HL-60 (cell line): ENCODE results near the gene NOG.

ENCODE experiments used
- DNase-seq, 2 experiments: peaks; one replicate each; pipeline ENCODE4 v3.0.0-alpha.2; 2010 to 2020; ENCODE audit warnings: low read depth in 1 of 2, low spot score in 1 of 2
- H3K27ac ChIP-seq: fragments of 250-450 bp; sonication (Bioruptor Pico); replicated peaks from 2 replicates; pipeline ENCODE4 v1.5.1; 2020; ENCODE audit warnings: mild to moderate bottlenecking, moderate library complexity
- H3K27me3 ChIP-seq: fragments of 250-450 bp; sonication (Bioruptor Pico); 2 replicates; pipeline ENCODE4 v1.5.1; 2021; ENCODE audit warnings: mild to moderate bottlenecking, moderate library complexity; ENCODE audit not compliant: insufficient read depth, poor library complexity, severe bottlenecking
- H3K4me3 ChIP-seq: replicated peaks from 2 replicates; pipeline ENCODE4 v1.5.1; 2011; ENCODE audit warnings: mild to moderate bottlenecking, control low read depth, low read length; ENCODE audit not compliant: insufficient read depth
- CTCF ChIP-seq: IDR thresholded peaks from one replicate; pipeline ENCODE4 v1.5.1; 2011; ENCODE audit warnings: low read length, control low read depth, inconsistent platforms; ENCODE audit not compliant: insufficient read depth
- GABPA ChIP-seq: IDR thresholded peaks from 2 replicates; pipeline ENCODE4 v1.6.1; 2012; ENCODE audit warnings: low read depth
- POLR2AphosphoS5 ChIP-seq: IDR thresholded peaks from 2 replicates; pipeline ENCODE4 v1.6.1; 2012; ENCODE audit warnings: low read depth
- REST ChIP-seq: IDR thresholded peaks from 2 replicates; pipeline ENCODE4 v1.6.1; 2012; ENCODE audit warnings: low read depth; ENCODE audit not compliant: insufficient replicate concordance
- SPI1 ChIP-seq: IDR thresholded peaks from 2 replicates; pipeline ENCODE4 v1.6.1; 2012; ENCODE audit warnings: low read depth, mild to moderate bottlenecking, borderline replicate concordance

The NOG gene

GRCh38 chr17:56596691-56597494, 3.4 kb downstream of the NOG start:
- Histone ChIP-seq H3K27me3 (peaks cover 22% of the 10 kb centered on the region), H3K27ac (no peak overlapping the region), H3K4me3 (peak overlapping the region; percentile 14)
- no peak for TF ChIP-seq SPI1
- TF ChIP-seq POLR2AphosphoS5: no peak
- no peak for TF ChIP-seq REST
- TF ChIP-seq CTCF: no peak
- no peak for TF ChIP-seq GABPA
- DNase-seq: no peak

DNA sequence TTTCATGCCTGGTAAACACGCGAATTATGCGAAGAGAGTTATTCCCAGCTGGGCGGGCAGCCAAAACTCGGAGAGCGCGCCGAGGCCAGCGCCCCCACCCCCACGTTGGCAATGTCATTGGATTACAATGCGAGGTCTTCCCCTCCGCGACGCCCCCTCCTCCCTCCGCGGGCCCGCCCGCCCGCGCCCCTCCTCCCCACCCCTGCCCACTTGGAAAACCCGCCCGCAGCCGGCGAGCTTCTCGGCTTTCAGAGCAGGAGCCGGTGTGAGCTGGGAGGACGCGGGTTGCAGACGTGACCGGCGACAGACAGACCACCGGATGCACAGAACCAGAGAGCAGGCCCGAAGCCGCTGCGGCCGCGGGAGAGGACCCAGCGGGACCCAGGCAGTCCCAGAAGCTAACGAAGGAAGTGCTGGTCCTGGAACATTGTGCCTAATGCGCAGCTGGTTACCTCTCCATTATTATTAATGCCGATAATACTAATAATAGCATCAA, 4.0 kb downstream of the NOG start:
- no peak for DNase-seq
- Histone ChIP-seq H3K27me3 (peaks cover 22% of the 10 kb centered on the region), H3K27ac (no peak overlapping the region)

GRCh38 chr17:56598466-56598865, 5.0 kb downstream of the NOG start:
- H3K27me3 ChIP-seq: peaks cover 22% of the 10 kb centered on the region
- no peak overlapping the region for H3K27ac ChIP-seq
- no peak for TF ChIP-seq SPI1
- TF ChIP-seq POLR2AphosphoS5: no peak
- no peak for TF ChIP-seq GABPA
- no peak for TF ChIP-seq CTCF
- TF ChIP-seq REST: no peak
- no peak for DNase-seq
- H3K4me3 ChIP-seq: no peak overlapping the region

More for the DNA sequence above, 4.0 kb downstream of the NOG start:
- TF ChIP-seq SPI1 (no peak), CTCF (no peak), POLR2AphosphoS5 (no peak)
- H3K4me3 ChIP-seq: 0 out of 2 replicates have a peak overlapping the region, but pooled peaks have one; percentile 1

DNA sequence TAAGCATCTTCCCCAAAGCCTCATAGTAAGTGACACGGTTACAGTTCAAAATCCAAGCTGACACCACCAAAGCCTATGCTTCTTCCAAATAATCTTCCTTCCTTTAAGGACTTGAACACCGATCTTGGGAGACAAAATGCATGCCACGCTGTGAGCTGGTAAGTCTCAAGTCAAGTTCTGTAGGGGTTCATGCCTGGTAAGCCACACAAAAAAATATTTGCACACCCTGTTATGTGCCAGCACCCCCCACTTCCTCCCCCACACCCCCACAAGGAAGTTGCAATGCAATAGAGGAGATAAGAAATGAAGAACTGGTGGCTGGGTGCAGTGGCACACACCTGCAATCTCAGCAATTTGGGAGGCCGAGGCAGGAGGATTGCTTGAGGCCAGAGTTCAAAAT, 5.6 kb downstream of the NOG start:
- DNase-seq: peak in 1 of 2 experiments; percentile 24
- TF ChIP-seq CTCF: no peak
- no peak for TF ChIP-seq GABPA
- TF ChIP-seq REST: no peak
- TF ChIP-seq POLR2AphosphoS5: no peak
- peak; percentile 60; the same call in 1 of the 2 replicates for TF ChIP-seq SPI1

More for the DNA sequence above, 5.6 kb downstream of the NOG start:
- Histone ChIP-seq H3K27ac (no peak overlapping the region), H3K27me3 (peaks cover 22% of the 10 kb centered on the region), H3K4me3 (no peak overlapping the region)
